GM12878 (cell line): ENCODE measurements around the gene SBF2. TPM values are rescaled to one million over a fixed set of nuclear protein-coding genes. Genes with fewer than 3 reads are reported as not detected.

Source experiments
- ATAC-seq: fragments of 200-7000 bp; cut with Tn5 transposase; 3 replicates; pipeline ENCODE4 v1.9.1; 2020; ENCODE audit warnings: mild to moderate bottlenecking, moderate library complexity
- BruUV-seq: library from RNA; stranded (reverse); fragments of 400-500 nt; replicated peaks from 2 replicates; lab custom pipeline; 2021; lab: Mats Ljungman, UMichigan
- CTCF ChIA-PET: fragments of 300-600 bp; sonication (Branson Sonifier 250); formaldehyde crosslinking; extraction: SDS; loops from one replicate; lab custom pipeline; 2021; ENCODE audit warnings: inconsistent platforms; lab: Yijun Ruan, JAX
- POLR2A ChIA-PET: fragments of 350-600 bp; formaldehyde crosslinking; extraction: SDS; loops from one replicate; lab custom pipeline; 2021; ENCODE audit warnings: inconsistent platforms; lab: Charles Lee
- RAD21 ChIA-PET: fragments of 300-600 bp; sonication (Branson Sonifier 250); formaldehyde crosslinking; loops from one replicate; lab custom pipeline; 2023; ENCODE audit warnings: antibody characterized with exemption; ENCODE audit not compliant: unreplicated experiment; lab: Charles Lee
- SMC1A ChIA-PET: fragments of 300-600 bp; sonication (Branson Sonifier 250); formaldehyde crosslinking; loops from one replicate; lab custom pipeline; 2023; ENCODE audit not compliant: unreplicated experiment, uncharacterized antibody; lab: Charles Lee
- DNase-seq: peaks from one replicate; pipeline ENCODE4 v3.0.0-alpha.2; 2011; ENCODE audit warnings: low read depth, low spot score
- FAIRE-seq: peaks from 3 replicates; lab custom pipeline; 2011; peaks lifted over from hg19 to GRCh38; lab: Jason Lieb, UNC
- H2AFZ ChIP-seq: 2 replicates; pipeline ENCODE4 v1.6.0; 2011; ENCODE audit warnings: low read depth, low read length, control low read depth; ENCODE audit not compliant: control insufficient read depth
- H3K27ac ChIP-seq: 2 replicates; pipeline ENCODE4 v1.5.1; 2011; ENCODE audit warnings: control low read depth; ENCODE audit not compliant: control insufficient read depth, insufficient read depth
- H3K27me3 ChIP-seq, 2 experiments: replicated peaks in 1 of 2; 2 replicates each; pipeline versions ENCODE4 v1.6.0 to v1.6.1; 2011; ENCODE audit warnings: low read length in 1 of 2; ENCODE audit not compliant: control insufficient read depth in 2 of 2, insufficient read depth in 2 of 2
- H3K36me3 ChIP-seq, 2 experiments: 2 replicates each; pipeline ENCODE4 v1.5.1; 2011; ENCODE audit warnings: low read length in 1 of 2; ENCODE audit not compliant: control insufficient read depth in 2 of 2, insufficient read depth in 2 of 2
- H3K4me1 ChIP-seq: 2 replicates; pipeline ENCODE4 v1.6.1; 2011; ENCODE audit warnings: mild to moderate bottlenecking, low read length, moderate library complexity, mixed read lengths; ENCODE audit not compliant: control insufficient read depth, insufficient read depth
- H3K4me2 ChIP-seq: 2 replicates; pipeline ENCODE4 v1.6.0; 2011; ENCODE audit warnings: control low read depth; ENCODE audit not compliant: control insufficient read depth, insufficient read depth
- H3K4me3 ChIP-seq: fragments of 200-600 bp; sonication (generic); 2 replicates; pipeline ENCODE4 v1.5.1; 2016
- H3K79me2 ChIP-seq: 2 replicates; pipeline ENCODE4 v1.6.0; 2011; ENCODE audit warnings: low read length; ENCODE audit not compliant: control insufficient read depth, insufficient read depth
- H3K9ac ChIP-seq: 2 replicates; pipeline ENCODE4 v1.8.0; 2011; ENCODE audit warnings: low read length, control low read depth, mixed read lengths; ENCODE audit not compliant: control insufficient read depth, insufficient read depth
- H3K9me3 ChIP-seq: replicated peaks from 3 replicates; pipeline ENCODE4 v1.5.1; 2011; ENCODE audit warnings: mild to moderate bottlenecking, low read length; ENCODE audit not compliant: control insufficient read depth, insufficient read depth
- H4K20me1 ChIP-seq: 2 replicates; pipeline ENCODE4 v1.6.0; 2011; ENCODE audit not compliant: control insufficient read depth, insufficient read depth
- BMI1 ChIP-seq: fragments of 450-650 bp; IDR thresholded peaks from 2 replicates; pipeline ENCODE4 v1.6.1; 2016; ENCODE audit warnings: mild to moderate bottlenecking, moderate library complexity, borderline replicate concordance
- CBX5 ChIP-seq: sonication (generic); IDR thresholded peaks from 2 replicates; pipeline ENCODE4 v1.6.1; 2016; ENCODE audit warnings: low read depth, moderate library complexity, mild to moderate bottlenecking, inconsistent platforms
- CTCF ChIP-seq, 3 experiments: IDR thresholded peaks in 2 of 3; conservative IDR thresholded peaks in 1 of 3; 2 replicates each; pipeline ENCODE4 v1.5.1; 2011; ENCODE audit warnings: low read depth in 3 of 3, low read length in 3 of 3, mild to moderate bottlenecking in 3 of 3, control low read depth in 2 of 3, moderate library complexity in 2 of 3, inconsistent platforms in 1 of 3, mixed read lengths in 1 of 3; ENCODE audit not compliant: control insufficient read depth in 2 of 3, insufficient read depth in 1 of 3; ENCODE audit errors: extremely low read depth in 1 of 3
- ELK1 ChIP-seq: IDR thresholded peaks from 2 replicates; pipeline ENCODE4 v1.6.1; 2012; ENCODE audit warnings: low read depth, low read length, improper control_type of control experiment
- GABPA ChIP-seq: IDR thresholded peaks from 2 replicates; pipeline ENCODE4 v1.6.1; 2014; ENCODE audit warnings: antibody characterized with exemption, low read depth, mild to moderate bottlenecking, inconsistent platforms
- GATAD2B ChIP-seq: fragments of 450-650 bp; conservative IDR thresholded peaks from 2 replicates; pipeline ENCODE4 v1.6.1; 2017; ENCODE audit warnings: low read depth, mild to moderate bottlenecking, moderate library complexity
- HDAC6 ChIP-seq: fragments of 200-600 bp; sonication (generic); IDR thresholded peaks from one replicate; pipeline ENCODE4 v1.8.0; 2017; ENCODE audit warnings: antibody characterized with exemption; ENCODE audit not compliant: unreplicated experiment
- IRF4 ChIP-seq: IDR thresholded peaks from 2 replicates; pipeline ENCODE4 v1.6.1; 2011; ENCODE audit warnings: low read depth, low read length
- MEF2B ChIP-seq: fragments of 450-650 bp; IDR thresholded peaks from 2 replicates; pipeline ENCODE4 v1.6.1; 2018; ENCODE audit warnings: mild to moderate bottlenecking, moderate library complexity; ENCODE audit not compliant: partially characterized antibody, poor library complexity, severe bottlenecking
- MYC ChIP-seq: IDR thresholded peaks from 2 replicates; pipeline ENCODE4 v1.6.1; 2011; ENCODE audit warnings: mild to moderate bottlenecking, low read length, moderate library complexity, inconsistent platforms; ENCODE audit not compliant: insufficient read depth, insufficient replicate concordance, insufficient read length, severe bottlenecking
- POLR2A ChIP-seq: IDR thresholded peaks from 2 replicates; pipeline ENCODE4 v1.6.1; 2011; ENCODE audit warnings: low read depth, mild to moderate bottlenecking, low read length
- RAD51 ChIP-seq: fragments of 450-650 bp; IDR thresholded peaks from 2 replicates; pipeline ENCODE4 v1.6.1; 2016; ENCODE audit warnings: moderate library complexity, mild to moderate bottlenecking, inconsistent platforms
- RBBP5 ChIP-seq: fragments of 200-600 bp; sonication (generic); conservative IDR thresholded peaks from 2 replicates; pipeline ENCODE4 v1.6.1; 2016
- SP1 ChIP-seq: IDR thresholded peaks from one replicate; pipeline ENCODE4 v1.6.1; 2011; ENCODE audit warnings: low read depth, low read length
- STAT3 ChIP-seq: IDR thresholded peaks from 2 replicates; pipeline ENCODE4 v1.6.1; 2011; ENCODE audit warnings: low read depth, low read length, improper control_type of control experiment
- SUPT20H ChIP-seq: IDR thresholded peaks from 2 replicates; pipeline ENCODE4 v1.6.1; 2011; ENCODE audit warnings: low read depth, mild to moderate bottlenecking, low read length, moderate library complexity, borderline replicate concordance; ENCODE audit not compliant: control insufficient read depth
- TCF12 ChIP-seq: IDR thresholded peaks from 2 replicates; pipeline ENCODE4 v1.6.1; 2011; ENCODE audit warnings: low read depth, mild to moderate bottlenecking, low read length
- USF2 ChIP-seq: IDR thresholded peaks from 2 replicates; pipeline ENCODE4 v1.6.1; 2011; ENCODE audit warnings: low read depth, low read length, improper control_type of control experiment, borderline replicate concordance
- ZNF207 ChIP-seq: fragments of 450-650 bp; IDR thresholded peaks from 2 replicates; pipeline ENCODE4 v1.6.1; 2014; ENCODE audit warnings: antibody characterized with exemption, mild to moderate bottlenecking, borderline replicate concordance
- WGBS: methylation state at CpG from one replicate; pipeline ENCODE4 v1.1.6; 2016; ENCODE audit warnings: low lambda C conversion rate; ENCODE audit not compliant: insufficient replicate concordance, insufficient coverage; ENCODE audit errors: missing lambda C conversion rate; 5-methylcytosine and 5-hydroxymethylcytosine counted together
- in situ Hi-C: fragments of 300-500 bp; cut with MboI; formaldehyde crosslinking; loops from 9 replicates; pipeline ENCODE4 v1.14.3; 2018; ENCODE audit warnings: mixed read lengths
- intact Hi-C: fragments of 100-400 bp; cut with micrococcal nuclease; formaldehyde crosslinking; loops from one replicate; pipeline ENCODE4 v1.14.2; 2022; ENCODE audit not compliant: unreplicated experiment
- polyA plus RNA-seq, 11 experiments: library from polyadenylated mRNA; depleted of rRNA in 4 of 11; unstranded in 6 of 11; stranded (reverse) in 5 of 11; fragments of >200 nt; fragmentation: Nextera tagmentation in 4 of 11; fragmentation: Illumina TruSeq in 1 of 11; extraction: Ambion mirVana in 4 of 11; extraction: Trizol in 1 of 11; gene quantifications; 1 replicate in 1 of 11; 2 replicates in 10 of 11; pipeline versions ENCODE4 v1.2.1 to v1.2.3, GENCODE V29; 2011 to 2016; ENCODE audit warnings: inconsistent platforms in 2 of 11, missing spikeins in 2 of 11, low read depth in 1 of 11
- total RNA-seq, 4 experiments: library from RNA; depleted of rRNA in 3 of 4; stranded (reverse); fragments of >200 nt in 3 of 4; fragmentation: Illumina TruSeq in 1 of 4; extraction: Trizol in 1 of 4; gene quantifications; 2 replicates each; pipeline versions ENCODE4 v1.2.1 to v1.2.3, GENCODE V29; 2013 to 2021
- TF ChIP-seq, protein P1 (sequence below): IDR thresholded peaks from 2 replicates; pipeline ENCODE4 v1.6.1; 2012; ENCODE audit warnings: low read depth, low read length, improper control_type of control experiment

The SBF2 gene
- total and polyA plus RNA-seq, 10 of the 15 experiments (the other 5 are each of a cell fraction or from before 2014, with no cell fraction given) = 0.24 to 2.3 (median 1.1) TPM

- TF ChIP-seq ZNF207 = no peak
- TF ChIP-seq, all 136 proteins: peak for 0
These were observed 44.3 kb upstream of the SBF2 start (continued) for GRCh38 chr11:10338287-10338686.

GRCh38 chr11:10333490-10333889 is 39.5 kb upstream of the SBF2 start:
- H3K27ac ChIP-seq = no peak overlapping the region
- intact Hi-C loops (no loop called here), in situ Hi-C loops (no loop called here)
- H4K20me1 ChIP-seq = no peaks in the 10 kb centered on the region
- no peaks in the 10 kb centered on the region for H3K4me1 ChIP-seq
- no TSS peak for BruUV-seq
- H2AFZ ChIP-seq = no peak overlapping the region
- H3K79me2 ChIP-seq = no peaks in the 10 kb centered on the region
- DNase-seq (no peak), FAIRE-seq (no peak), ATAC-seq (no peak)
- ChIA-PET SMC1A (no interaction called here), RAD21 (no interaction called here), POLR2A (no interaction called here), CTCF (interaction anchor here (0.9 kb wide), 1 partner anchor 10 kb away, joined by 3 read pairs; no protein-coding TSS in a partner anchor)
- no peaks in the 10 kb centered on the region for H3K9me3 ChIP-seq
- no peak for TF ChIP-seq MEF2B
- no peak for TF ChIP-seq CTCF (IDR thresholded peaks at IDR 0.05 in 2 of 3, conservative IDR thresholded peaks at IDR 0.05 in 1 of 3; ENCODE audit: control insufficient read depth in 2 of 3, extremely low read depth in 1 of 3, insufficient read depth in 1 of 3, low read depth in 3 of 3, low read length in 3 of 3)
- TF ChIP-seq POLR2A = no peak
- no peak for TF ChIP-seq IRF4
- TF ChIP-seq USF2 = no peak
- no peak for TF ChIP-seq BMI1
- TF ChIP-seq GABPA = no peak
- TF ChIP-seq HDAC6 = no peak
- TF ChIP-seq MYC = no peak
- TF ChIP-seq SUPT20H = no peak
- no peak for TF ChIP-seq SP1
- TF ChIP-seq GATAD2B = no peak
- TF ChIP-seq RBBP5 = no peak
- TF ChIP-seq, protein P1, sequence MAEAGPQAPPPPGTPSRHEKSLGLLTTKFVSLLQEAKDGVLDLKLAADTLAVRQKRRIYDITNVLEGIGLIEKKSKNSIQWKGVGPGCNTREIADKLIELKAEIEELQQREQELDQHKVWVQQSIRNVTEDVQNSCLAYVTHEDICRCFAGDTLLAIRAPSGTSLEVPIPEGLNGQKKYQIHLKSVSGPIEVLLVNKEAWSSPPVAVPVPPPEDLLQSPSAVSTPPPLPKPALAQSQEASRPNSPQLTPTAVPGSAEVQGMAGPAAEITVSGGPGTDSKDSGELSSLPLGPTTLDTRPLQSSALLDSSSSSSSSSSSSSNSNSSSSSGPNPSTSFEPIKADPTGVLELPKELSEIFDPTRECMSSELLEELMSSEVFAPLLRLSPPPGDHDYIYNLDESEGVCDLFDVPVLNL = no peak
- TF ChIP-seq ELK1 = no peak
- TF ChIP-seq CBX5 = no peak
- TF ChIP-seq STAT3 = no peak
- no peak for TF ChIP-seq RAD51
- no peak for TF ChIP-seq TCF12
- H3K27me3 ChIP-seq = no peaks in the 10 kb centered on the region
- H3K36me3 ChIP-seq = no peaks in the 10 kb centered on the region
- H3K4me3 ChIP-seq = no peak overlapping the region
- H3K9ac ChIP-seq = no peak overlapping the region
- 0% methylated on average over 1 of the region's 1 CpG for WGBS
- no peak overlapping the region for H3K4me2 ChIP-seq
